ENCODE results near the gene CRYBB2. TPM values are rescaled to one million over a fixed set of nuclear protein-coding genes. Genes with fewer than 3 reads are reported as not detected.

The CRYBB2 gene
- total RNA-seq, 1 experiment from 2014 or later = not detected

DNA sequence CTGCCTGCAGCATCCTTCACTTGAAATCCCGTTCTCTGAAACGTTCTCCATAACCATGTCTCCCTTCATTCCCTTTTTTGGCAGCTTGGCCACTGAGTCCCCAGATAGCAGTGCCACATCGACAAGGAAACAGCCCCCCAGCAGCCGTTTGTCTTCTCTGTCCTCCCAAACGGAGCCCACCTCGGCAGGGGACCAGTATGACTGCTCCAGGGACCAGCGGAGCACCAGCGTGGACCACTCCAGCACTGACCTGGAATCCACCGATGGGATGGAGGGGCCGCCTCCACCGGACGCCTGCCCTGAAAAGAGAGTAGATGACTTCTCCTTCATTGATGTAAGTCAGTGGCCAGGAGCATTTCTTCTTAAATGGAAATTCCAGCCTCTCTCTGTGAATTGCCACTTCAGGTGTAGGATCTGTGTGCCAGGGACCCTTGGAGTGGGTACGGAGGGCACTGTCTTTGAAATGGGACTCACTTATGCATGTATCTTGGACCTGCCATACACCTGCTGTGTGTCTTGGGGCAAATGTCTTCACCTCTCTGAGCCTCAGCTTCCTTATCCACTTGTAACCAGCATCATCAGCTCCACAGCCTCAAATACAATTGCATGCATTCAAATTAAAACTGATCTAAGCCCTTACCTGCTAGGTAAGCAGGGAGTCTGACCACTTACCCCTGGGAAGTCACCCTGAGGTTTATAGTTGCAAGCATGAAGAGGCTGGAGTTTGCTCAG, 45.1 kb upstream of the CRYBB2 start:
- ChIA-PET POLR2A (no interaction called here), CTCF (interaction anchor here (1.0 kb wide), 1 partner anchor 63 kb away, joined by 4 read pairs; no protein-coding TSS in a partner anchor), RAD21 (ENCODE audit: low non-redundant PET in 1 of 2, low total read pairs in 2 of 2, uncharacterized antibody in 2 of 2, unreplicated experiment in 2 of 2) (no interaction called here)
- intact Hi-C loops (cut with micrococcal nuclease) = no loop called here
- Histone ChIP-seq H4K20me1 (ENCODE audit: insufficient read depth) (no peaks in the 10 kb centered on the region), H3K36me3 (ENCODE audit: control insufficient read depth in 1 of 2, insufficient read depth in 2 of 2, low read length in 2 of 2) (peaks cover 0 to 12% of the 10 kb centered on the region in 2 experiments; a peak in 3 of 4 replicates), H3K79me2 (ENCODE audit: insufficient read depth, low read length) (no peaks in the 10 kb centered on the region), H3K9ac (ENCODE audit: low read length) (no peak overlapping the region), H3K9me3 (ENCODE audit: control insufficient read depth in 1 of 2, insufficient read depth in 1 of 2, low read depth in 1 of 2, low read length in 2 of 2) (no peaks in the 10 kb centered on the region), H2AFZ (ENCODE audit: low read depth, low read length, poor library complexity, severe bottlenecking) (no peak overlapping the region), H3K4me1 (ENCODE audit: control insufficient read depth in 1 of 2, insufficient read depth in 2 of 2, low read length in 2 of 2) (peaks cover 5% of the 10 kb centered on the region in 2 experiments), H3K4me2 (ENCODE audit: low read length) (no peak overlapping the region), H3K27me3 (ENCODE audit: insufficient read depth, low read length) (no peaks in the 10 kb centered on the region), H3K27ac (ENCODE audit: low read depth, low read length) (no peak overlapping the region), H3K4me3 (replicated peaks in 1 of 2; ENCODE audit: low read depth in 1 of 2, low read length in 2 of 2) (no peak overlapping the region), H3K9me2 (ENCODE audit: insufficient read depth) (no peaks in the 10 kb centered on the region)
- BruUV-seq (replicated peaks) = no TSS peak
- DNase-seq (ENCODE audit: low read depth, low spot score) = no peak
- TF ChIP-seq YY1 (IDR thresholded peaks at IDR 0.05; ENCODE audit: extremely low read depth, insufficient replicate concordance, low read depth, low read length) = no peak
- TF ChIP-seq ELF1 (IDR thresholded peaks at IDR 0.05; ENCODE audit: borderline replicate concordance, low read depth) = no peak
- TF ChIP-seq SRF (IDR thresholded peaks at IDR 0.05; ENCODE audit: low read depth) = no peak
- no peak for TF ChIP-seq SP1 (IDR thresholded peaks at IDR 0.05; ENCODE audit: low read depth)
- TF ChIP-seq, protein P1, sequence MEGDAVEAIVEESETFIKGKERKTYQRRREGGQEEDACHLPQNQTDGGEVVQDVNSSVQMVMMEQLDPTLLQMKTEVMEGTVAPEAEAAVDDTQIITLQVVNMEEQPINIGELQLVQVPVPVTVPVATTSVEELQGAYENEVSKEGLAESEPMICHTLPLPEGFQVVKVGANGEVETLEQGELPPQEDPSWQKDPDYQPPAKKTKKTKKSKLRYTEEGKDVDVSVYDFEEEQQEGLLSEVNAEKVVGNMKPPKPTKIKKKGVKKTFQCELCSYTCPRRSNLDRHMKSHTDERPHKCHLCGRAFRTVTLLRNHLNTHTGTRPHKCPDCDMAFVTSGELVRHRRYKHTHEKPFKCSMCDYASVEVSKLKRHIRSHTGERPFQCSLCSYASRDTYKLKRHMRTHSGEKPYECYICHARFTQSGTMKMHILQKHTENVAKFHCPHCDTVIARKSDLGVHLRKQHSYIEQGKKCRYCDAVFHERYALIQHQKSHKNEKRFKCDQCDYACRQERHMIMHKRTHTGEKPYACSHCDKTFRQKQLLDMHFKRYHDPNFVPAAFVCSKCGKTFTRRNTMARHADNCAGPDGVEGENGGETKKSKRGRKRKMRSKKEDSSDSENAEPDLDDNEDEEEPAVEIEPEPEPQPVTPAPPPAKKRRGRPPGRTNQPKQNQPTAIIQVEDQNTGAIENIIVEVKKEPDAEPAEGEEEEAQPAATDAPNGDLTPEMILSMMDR (IDR thresholded peaks at IDR 0.05 in 2 of 3, conservative IDR thresholded peaks at IDR 0.05 in 1 of 3; ENCODE audit: borderline replicate concordance in 1 of 3, insufficient read depth in 1 of 3, low read depth in 2 of 3, low read length in 2 of 3) = no peak
- TF ChIP-seq FOSL1 (IDR thresholded peaks at IDR 0.05; ENCODE audit: low read depth) = no peak
- TF ChIP-seq ZNF274 (IDR thresholded peaks at IDR 0.05; ENCODE audit: low read depth, low read length) = no peak
- TF ChIP-seq, protein P2, sequence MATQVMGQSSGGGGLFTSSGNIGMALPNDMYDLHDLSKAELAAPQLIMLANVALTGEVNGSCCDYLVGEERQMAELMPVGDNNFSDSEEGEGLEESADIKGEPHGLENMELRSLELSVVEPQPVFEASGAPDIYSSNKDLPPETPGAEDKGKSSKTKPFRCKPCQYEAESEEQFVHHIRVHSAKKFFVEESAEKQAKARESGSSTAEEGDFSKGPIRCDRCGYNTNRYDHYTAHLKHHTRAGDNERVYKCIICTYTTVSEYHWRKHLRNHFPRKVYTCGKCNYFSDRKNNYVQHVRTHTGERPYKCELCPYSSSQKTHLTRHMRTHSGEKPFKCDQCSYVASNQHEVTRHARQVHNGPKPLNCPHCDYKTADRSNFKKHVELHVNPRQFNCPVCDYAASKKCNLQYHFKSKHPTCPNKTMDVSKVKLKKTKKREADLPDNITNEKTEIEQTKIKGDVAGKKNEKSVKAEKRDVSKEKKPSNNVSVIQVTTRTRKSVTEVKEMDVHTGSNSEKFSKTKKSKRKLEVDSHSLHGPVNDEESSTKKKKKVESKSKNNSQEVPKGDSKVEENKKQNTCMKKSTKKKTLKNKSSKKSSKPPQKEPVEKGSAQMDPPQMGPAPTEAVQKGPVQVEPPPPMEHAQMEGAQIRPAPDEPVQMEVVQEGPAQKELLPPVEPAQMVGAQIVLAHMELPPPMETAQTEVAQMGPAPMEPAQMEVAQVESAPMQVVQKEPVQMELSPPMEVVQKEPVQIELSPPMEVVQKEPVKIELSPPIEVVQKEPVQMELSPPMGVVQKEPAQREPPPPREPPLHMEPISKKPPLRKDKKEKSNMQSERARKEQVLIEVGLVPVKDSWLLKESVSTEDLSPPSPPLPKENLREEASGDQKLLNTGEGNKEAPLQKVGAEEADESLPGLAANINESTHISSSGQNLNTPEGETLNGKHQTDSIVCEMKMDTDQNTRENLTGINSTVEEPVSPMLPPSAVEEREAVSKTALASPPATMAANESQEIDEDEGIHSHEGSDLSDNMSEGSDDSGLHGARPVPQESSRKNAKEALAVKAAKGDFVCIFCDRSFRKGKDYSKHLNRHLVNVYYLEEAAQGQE (IDR thresholded peaks at IDR 0.05; ENCODE audit: low read depth) = no peak
- TF ChIP-seq EZH2 (IDR thresholded peaks at IDR 0.05) = no peak
- no peak for ATAC-seq
